Tibial artery (tissue), 4 donors: ENCODE data around the gene RWDD1.

Source experiments
- DNase-seq, 2 donors: peaks; one replicate each; pipeline ENCODE4 v3.0.0-alpha.2; 2019
- H3K27ac ChIP-seq, 2 donors: fragments of 200-600 bp; sonication (generic) in 1 of 2; 1 replicate in 1 of 2; 2 replicates in 1 of 2; pipeline ENCODE4 v1.5.1; 2018 to 2019; ENCODE audit warnings: mild to moderate bottlenecking in 1 of 2
- H3K27me3 ChIP-seq, 2 donors: fragments of 200-600 bp; sonication (generic) in 1 of 2; one replicate each; pipeline versions ENCODE4 v1.5.1 to v1.6.0; 2016 to 2019
- H3K36me3 ChIP-seq, 3 donors: fragments of 200-600 bp; sonication (generic) in 2 of 3; one replicate each; pipeline ENCODE4 v1.5.1; 2016 to 2019; ENCODE audit warnings: mild to moderate bottlenecking in 2 of 3
- H3K4me1 ChIP-seq, 4 donors: fragments of 200-600 bp; sonication (generic) in 2 of 4; 1 replicate in 3 of 4; 2 replicates in 1 of 4; pipeline ENCODE4 v1.5.1; 2016 to 2019
- H3K4me3 ChIP-seq, 2 donors: fragments of 200-600 bp; sonication (generic) in 1 of 2; 1 replicate in 1 of 2; 2 replicates in 1 of 2; pipeline ENCODE4 v1.5.1; 2018 to 2019; ENCODE audit warnings: mild to moderate bottlenecking in 2 of 2
- H3K9me3 ChIP-seq, 3 donors: fragments of 200-600 bp; sonication (generic) in 1 of 3; one replicate each; pipeline ENCODE4 v1.5.1; 2016 to 2019
- CTCF ChIP-seq, 2 experiments: fragments of 200-600 bp in 1 of 2; fragments of 450-650 bp in 1 of 2; IDR thresholded peaks; one replicate each; pipeline ENCODE4 v1.5.1; 2017 to 2019; ENCODE audit warnings: antibody characterized with exemption in 2 of 2, mild to moderate bottlenecking in 1 of 2, moderate library complexity in 1 of 2
- intact Hi-C: fragments of 100-400 bp; cut with DNase I; formaldehyde crosslinking; loops from one replicate; pipeline ENCODE4 v1.15.0; 2023; ENCODE audit warnings: low total_unique reads

The RWDD1 gene

DNA sequence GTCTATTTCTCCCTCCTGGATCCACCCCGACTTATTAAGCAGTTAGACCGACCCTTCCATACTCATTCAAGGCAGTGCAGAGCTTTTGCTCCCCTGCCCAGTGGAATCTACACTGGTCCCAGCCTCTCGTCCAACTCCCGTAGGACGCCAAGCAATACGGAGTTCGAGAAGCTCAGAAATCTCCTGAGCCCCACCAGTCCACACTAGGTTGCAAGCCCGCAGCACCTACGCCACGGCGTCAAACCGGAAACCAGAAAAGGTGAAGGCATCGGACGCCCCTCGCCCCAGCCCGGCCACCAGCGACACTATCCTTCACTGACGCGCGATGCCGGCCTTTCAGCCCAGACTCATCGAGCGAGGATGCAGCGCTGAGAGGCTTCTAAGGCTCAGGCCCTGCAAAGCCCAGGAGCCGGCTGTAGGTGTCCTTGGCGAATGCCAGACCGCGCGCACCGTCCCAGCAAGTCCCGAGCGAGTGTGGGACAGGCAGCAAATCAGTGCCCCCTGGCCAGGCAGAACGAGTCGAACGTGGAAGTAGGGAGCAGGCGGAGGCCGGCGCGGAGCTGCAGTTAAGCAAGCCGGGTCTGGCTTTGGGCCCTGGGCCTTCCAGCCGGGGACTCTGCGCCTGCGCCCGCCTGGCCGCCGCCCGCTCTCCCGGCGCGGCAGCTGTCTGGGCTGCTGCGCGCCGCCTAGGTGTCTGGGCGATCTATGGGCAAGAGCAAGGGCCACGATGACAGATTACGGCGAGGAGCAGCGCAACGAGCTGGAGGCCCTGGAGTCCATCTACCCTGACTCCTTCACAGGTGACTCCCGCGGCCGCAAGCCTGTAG is at the start of gene RWDD1:
Gene RWDD1, plus strand, starts transcription at position 649 of the 827 bp plus-strand sequence. Its CDS starts 79 bp downstream, at position 728.
- Histone ChIP-seq H3K36me3 (peaks cover 0 to 9% (median 4%) of the 10 kb centered on the region in 3 donors), H3K9me3 (no peaks in the 10 kb centered on the region), H3K4me3 (peak within 1 kb of the TSS; percentile 79 to 88), H3K4me1 (peaks cover 0 to 37% (median 25%) of the 10 kb centered on the region in 4 donors), H3K27ac (peak within 1 kb of the TSS; percentile 88 to 96), H3K27me3 (no peaks in the 10 kb centered on the region)
- peak; percentile 99 for DNase-seq
- TF ChIP-seq CTCF (IDR thresholded peaks at IDR 0.05), result peak in 1 of 2 experiments; percentile 29
- intact Hi-C loops, result no loop called here

DNA sequence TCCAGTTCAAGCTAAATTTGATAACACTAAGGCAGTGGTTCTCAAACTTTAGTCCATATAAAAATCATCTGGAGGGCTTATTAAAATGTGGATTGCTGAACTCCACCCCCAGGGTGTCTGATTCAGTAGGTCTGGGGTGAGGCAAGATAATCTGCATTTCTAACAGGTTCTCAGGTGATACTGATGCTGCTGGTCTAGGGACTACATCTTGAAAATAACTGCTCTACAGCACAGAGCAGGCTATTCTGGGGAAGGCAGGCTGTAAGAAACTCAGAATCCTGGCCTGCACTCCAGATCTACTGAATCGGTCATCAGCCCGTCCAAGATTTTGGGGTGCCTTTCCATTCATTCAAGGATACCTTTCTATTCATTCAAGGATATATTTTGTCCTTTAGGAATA is 48.4 kb upstream of the RWDD1 start:
- H3K4me3 ChIP-seq, result no peak overlapping the region
- no peak for TF ChIP-seq CTCF (IDR thresholded peaks at IDR 0.05)
- no peaks in the 10 kb centered on the region for H3K9me3 ChIP-seq
- no peak for DNase-seq
- H3K27me3 ChIP-seq, result no peaks in the 10 kb centered on the region
- no peak overlapping the region for H3K27ac ChIP-seq
- intact Hi-C loops, result no loop called here
- H3K4me1 ChIP-seq, result peaks cover 0 to 4% (median 0%) of the 10 kb centered on the region in 4 donors
- H3K36me3 ChIP-seq, result peaks cover 0 to under 1% (median 0%) of the 10 kb centered on the region in 3 donors

DNA sequence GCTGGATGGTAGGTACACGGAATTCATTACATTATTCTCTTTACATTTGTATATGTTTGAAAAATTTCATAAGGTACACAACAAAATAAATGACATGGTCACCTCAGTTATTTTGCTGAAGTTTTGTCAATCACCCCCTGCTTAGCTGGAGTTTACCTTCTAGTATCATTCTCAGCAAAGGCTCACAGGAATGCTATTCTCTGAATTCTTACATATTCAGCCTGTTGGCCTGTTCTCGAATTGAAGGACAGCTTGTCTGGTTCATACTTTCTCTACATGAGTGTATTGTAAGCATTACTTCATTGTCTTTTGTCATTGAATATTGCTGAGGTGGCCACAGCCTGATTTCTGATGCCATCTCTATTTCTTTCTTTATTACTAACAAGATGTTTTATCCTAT is 47.1 kb upstream of the RWDD1 start:
- Histone ChIP-seq H3K4me3 (no peak overlapping the region), H3K27ac (no peak overlapping the region), H3K4me1 (peaks cover 0 to 7% (median 0%) of the 10 kb centered on the region in 4 donors), H3K27me3 (no peaks in the 10 kb centered on the region), H3K36me3 (no peaks in the 10 kb centered on the region), H3K9me3 (no peaks in the 10 kb centered on the region)
- intact Hi-C loops, result no loop called here
- DNase-seq, result no peak
- no peak for TF ChIP-seq CTCF (IDR thresholded peaks at IDR 0.05)

DNA sequence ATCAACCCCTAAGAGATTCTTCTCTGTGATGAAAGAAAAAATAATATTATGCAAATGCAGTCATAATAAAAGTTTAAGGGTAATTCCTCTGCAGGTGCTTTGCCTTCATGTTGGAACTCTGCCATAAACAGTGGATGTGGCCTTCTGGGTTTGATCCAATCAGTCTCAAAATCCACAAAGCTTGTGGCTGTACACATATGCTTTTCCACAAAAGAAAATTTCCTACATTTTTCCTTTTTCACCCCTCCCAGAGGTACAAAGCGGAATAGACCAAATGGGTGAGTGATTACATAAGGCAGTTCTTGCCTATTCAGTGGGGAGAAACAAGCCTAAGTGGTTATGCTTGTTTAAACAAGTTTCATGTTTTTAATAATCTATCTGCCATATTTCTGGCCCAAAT is 43.2 kb upstream of the RWDD1 start:
- no peaks in the 10 kb centered on the region for H3K27me3 ChIP-seq
- H3K36me3 ChIP-seq, result no peaks in the 10 kb centered on the region
- DNase-seq, result no peak
- intact Hi-C loops, result no loop called here
- TF ChIP-seq CTCF (IDR thresholded peaks at IDR 0.05), result no peak
- H3K9me3 ChIP-seq, result no peaks in the 10 kb centered on the region
- H3K27ac ChIP-seq, result no peak overlapping the region
- H3K4me1 ChIP-seq, result peaks cover 0 to 7% (median 0%) of the 10 kb centered on the region in 4 donors
- H3K4me3 ChIP-seq, result no peak overlapping the region

DNA sequence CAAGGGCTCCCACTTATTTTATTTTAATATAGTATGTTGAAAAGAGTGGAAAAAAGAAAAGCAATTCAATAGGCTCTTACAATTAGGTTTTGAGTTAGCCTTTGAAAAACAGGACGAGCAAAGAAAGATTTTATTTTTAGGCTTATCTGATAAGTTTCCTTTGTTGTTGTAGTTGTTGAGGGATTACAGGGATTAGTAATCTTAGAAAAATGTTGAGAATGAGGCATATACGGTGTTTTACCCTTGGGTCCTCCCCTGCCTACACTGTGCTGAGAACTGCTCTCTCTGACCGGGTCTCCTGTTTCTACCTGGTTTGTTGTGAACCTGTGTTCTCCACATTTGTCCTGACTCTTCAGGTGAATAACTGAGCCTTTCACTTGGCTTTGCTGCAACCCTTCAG is 42.5 kb upstream of the RWDD1 start:
- no peak for TF ChIP-seq CTCF (IDR thresholded peaks at IDR 0.05)
- no peak for DNase-seq
- intact Hi-C loops, result no loop called here
- Histone ChIP-seq H3K9me3 (no peaks in the 10 kb centered on the region), H3K4me3 (no peak overlapping the region), H3K36me3 (no peaks in the 10 kb centered on the region), H3K27me3 (no peaks in the 10 kb centered on the region), H3K4me1 (peaks cover 0 to 7% (median 0%) of the 10 kb centered on the region in 4 donors), H3K27ac (no peak overlapping the region)
